GM21825 (cell line): ENCODE data around the gene RABGAP1.

Experiments used
- ATAC-seq: cut with Tn5 transposase; IDR thresholded peaks from one replicate; pipeline ENCODE4 v1.9.1; 2021; ENCODE audit warnings: mild to moderate bottlenecking, moderate library complexity; ENCODE audit not compliant: unreplicated experiment

Gene RABGAP1

DNA sequence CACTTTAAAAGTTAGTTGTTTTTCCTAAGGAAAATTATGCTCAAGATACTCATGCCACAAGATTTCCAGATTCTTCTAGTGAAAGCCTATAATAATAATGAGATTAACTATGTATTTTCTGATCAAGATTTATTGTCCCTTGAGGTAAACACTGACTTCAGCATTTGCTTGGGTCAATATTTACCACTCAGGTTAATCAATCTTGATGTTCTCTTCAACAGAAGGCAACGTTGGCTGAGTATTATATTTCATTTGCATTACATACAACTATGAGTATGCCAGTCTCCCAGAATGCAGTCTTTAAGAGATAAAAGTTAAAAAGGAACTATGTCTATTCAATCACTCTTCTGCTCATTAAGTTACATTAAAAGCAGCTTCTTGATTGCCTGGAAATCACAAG, 208.2 kb downstream of the RABGAP1 start:
- ATAC-seq, result no peak

DNA sequence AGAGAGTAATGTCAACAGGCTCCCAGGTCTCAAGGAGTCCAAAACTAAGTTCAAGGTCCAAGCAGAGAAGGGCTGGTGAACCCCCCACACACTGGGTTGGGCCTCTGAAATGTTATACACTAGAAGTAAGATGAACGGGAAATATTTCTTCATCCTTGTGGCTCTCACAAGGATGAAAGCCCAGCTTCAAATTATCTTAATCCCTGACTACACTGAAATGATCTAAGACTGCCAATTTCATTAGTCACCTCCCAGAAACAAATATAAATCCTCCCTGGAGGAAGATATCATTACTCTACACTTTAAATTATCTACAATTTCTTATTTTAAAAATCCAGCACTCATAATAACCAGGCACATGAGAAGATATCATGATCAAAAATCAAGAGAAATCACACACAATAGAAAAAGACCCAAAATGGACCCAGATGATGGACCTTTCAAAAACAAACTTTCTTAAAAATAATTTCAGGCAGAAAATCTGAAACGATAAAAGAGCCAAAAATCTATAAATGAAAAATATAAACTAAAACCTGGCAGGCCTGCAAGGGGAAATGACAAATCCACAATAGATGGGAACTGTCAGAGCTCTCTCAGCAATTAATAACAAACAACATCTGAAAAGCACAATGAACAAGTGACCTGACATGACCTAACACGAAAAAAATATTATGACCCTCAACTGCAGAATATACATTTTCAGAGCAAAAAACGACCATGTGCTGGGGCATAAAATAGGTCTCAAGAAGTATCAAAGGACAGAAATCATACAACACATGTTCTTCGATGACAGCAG, 210.1 kb downstream of the RABGAP1 start:
- ATAC-seq, result no peak
